HEK293 (cell line): Measurements from ENCODE around the gene BLMH.

ENCODE experiments used
- CTCF ChIA-PET: fragments of 350-600 bp; formaldehyde crosslinking; extraction: SDS; loops from one replicate; lab custom pipeline; 2021; ENCODE audit warnings: antibody characterized with exemption; lab: Yijun Ruan, JAX
- POLR2A ChIA-PET: fragments of 300-600 bp; formaldehyde crosslinking; extraction: SDS; loops from one replicate; lab custom pipeline; 2020; ENCODE audit warnings: antibody characterized with exemption, inconsistent platforms; lab: Yijun Ruan, JAX
- H3K27ac ChIP-seq: fragments of 200-500 bp; sonication (Bioruptor generic); 2 replicates; pipeline ENCODE4 v1.5.1; 2014; ENCODE audit warnings: low read depth, low read length, control low read depth, inconsistent platforms; ENCODE audit errors: extremely low read depth
- H3K36me3 ChIP-seq, 2 experiments: fragments of 200-500 bp in 1 of 2; sonication (Bioruptor generic) in 1 of 2; 1 replicate in 1 of 2; 2 replicates in 1 of 2; pipeline ENCODE4 v1.5.1; 2014 to 2017; ENCODE audit warnings: inconsistent platforms in 2 of 2, low read length in 2 of 2; ENCODE audit not compliant: control insufficient read depth in 2 of 2, insufficient read depth in 1 of 2
- H3K4me1 ChIP-seq: fragments of 200-500 bp; sonication (Bioruptor generic); 2 replicates; pipeline ENCODE4 v1.5.1; 2014; ENCODE audit warnings: mild to moderate bottlenecking, low read length, inconsistent platforms; ENCODE audit not compliant: control insufficient read depth, insufficient read depth
- H3K4me3 ChIP-seq: 2 replicates; pipeline ENCODE4 v1.5.1; 2011; ENCODE audit warnings: low read depth, mild to moderate bottlenecking, control low read depth, low read length, moderate library complexity
- H3K9me3 ChIP-seq: fragments of 200-500 bp; sonication (Bioruptor generic); 2 replicates; pipeline ENCODE4 v1.5.1; 2014; ENCODE audit warnings: low read depth, low read length, inconsistent platforms; ENCODE audit not compliant: control insufficient read depth, insufficient read depth
- GLI4 ChIP-seq: fragments of 450-650 bp; formaldehyde crosslinking; IDR thresholded peaks from 2 replicates; pipeline ENCODE4 v1.5.1; 2016; ENCODE audit warnings: missing biosample characterization, missing genetic modification characterization
- OVOL3 ChIP-seq: fragments of 450-650 bp; formaldehyde crosslinking; IDR thresholded peaks from 2 replicates; pipeline ENCODE4 v1.5.1; 2016; ENCODE audit warnings: missing biosample characterization, missing genetic modification characterization
- PATZ1 ChIP-seq: fragments of 450-650 bp; formaldehyde crosslinking; IDR thresholded peaks from 2 replicates; pipeline ENCODE4 v1.5.1; 2016; ENCODE audit warnings: missing biosample characterization, missing genetic modification characterization
- SP3 ChIP-seq: fragments of 450-650 bp; formaldehyde crosslinking; IDR thresholded peaks from 2 replicates; pipeline ENCODE4 v1.5.1; 2016; ENCODE audit warnings: missing biosample characterization, missing genetic modification characterization
- SP7 ChIP-seq: fragments of 450-650 bp; formaldehyde crosslinking; IDR thresholded peaks from 2 replicates; pipeline ENCODE4 v1.5.1; 2016; ENCODE audit warnings: missing biosample characterization, missing genetic modification characterization
- TCF7L2 ChIP-seq: IDR thresholded peaks from 2 replicates; pipeline ENCODE4 v1.6.1; 2011; ENCODE audit warnings: low read depth, mild to moderate bottlenecking, inconsistent platforms, low read length, moderate library complexity, borderline replicate concordance
- ZBTB20 ChIP-seq: fragments of 450-650 bp; formaldehyde crosslinking; IDR thresholded peaks from 2 replicates; pipeline ENCODE4 v1.5.1; 2016; ENCODE audit warnings: missing biosample characterization, missing genetic modification characterization
- ZBTB6 ChIP-seq: fragments of 450-650 bp; formaldehyde crosslinking; IDR thresholded peaks from 2 replicates; pipeline ENCODE4 v1.5.1; 2017; ENCODE audit warnings: missing biosample characterization, missing genetic modification characterization
- ZNF335 ChIP-seq: fragments of 450-650 bp; formaldehyde crosslinking; conservative IDR thresholded peaks from 2 replicates; pipeline ENCODE4 v1.5.1; 2016; ENCODE audit warnings: missing biosample characterization, missing genetic modification characterization
- ZNF341 ChIP-seq: fragments of 450-650 bp; formaldehyde crosslinking; IDR thresholded peaks from 2 replicates; pipeline ENCODE4; 2016; ENCODE audit warnings: low read depth, missing biosample characterization, missing genetic modification characterization
- ZNF488 ChIP-seq: fragments of 450-650 bp; formaldehyde crosslinking; IDR thresholded peaks from 2 replicates; pipeline ENCODE4 v1.5.1; 2016; ENCODE audit warnings: missing biosample characterization, missing genetic modification characterization
- ZNF561 ChIP-seq: fragments of 450-650 bp; IDR thresholded peaks from 2 replicates; pipeline ENCODE4 v1.5.1; 2018; ENCODE audit warnings: missing biosample characterization, missing genetic modification characterization, borderline replicate concordance

The BLMH gene

GRCh38 chr17:30226878-30227277 lies 64.9 kb downstream of the BLMH start:
- no peaks in the 10 kb centered on the region for H3K36me3 ChIP-seq
- no peak overlapping the region for H3K27ac ChIP-seq
- ChIA-PET CTCF (interaction anchor here (1.2 kb wide), 1 partner anchor 122 kb away, joined by 3 read pairs; no protein-coding TSS in a partner anchor), POLR2A (no interaction called here)
- H3K9me3 ChIP-seq: no peaks in the 10 kb centered on the region
- H3K4me1 ChIP-seq: no peaks in the 10 kb centered on the region
- no peak overlapping the region for H3K4me3 ChIP-seq
- no peak for TF ChIP-seq ZNF488 (tag by site-specific recombination)

GRCh38 chr17:30225919-30226553 lies 65.7 kb downstream of the BLMH start:
- H3K27ac ChIP-seq: no peak overlapping the region
- H3K36me3 ChIP-seq: no peaks in the 10 kb centered on the region
- no peaks in the 10 kb centered on the region for H3K9me3 ChIP-seq
- H3K4me1 ChIP-seq: no peaks in the 10 kb centered on the region
- ChIA-PET CTCF (interaction anchor here (0.6 to 1.5 kb wide), 4 partner anchors 25 to 1744 kb away, joined by 3 to 6 read pairs (median 4); no protein-coding TSS in a partner anchor), POLR2A (no interaction called here)
- H3K4me3 ChIP-seq: no peak overlapping the region
- TF ChIP-seq SP7 (tag by site-specific recombination): peak; percentile 79
- no peak for TF ChIP-seq PATZ1 (tag by site-specific recombination)
- peak; percentile 89 for TF ChIP-seq TCF7L2

- no peaks in the 10 kb centered on the region for H3K9me3 ChIP-seq
- no peak overlapping the region for H3K4me3 ChIP-seq
- no peaks in the 10 kb centered on the region for H3K4me1 ChIP-seq
- peak; percentile 75 for TF ChIP-seq ZBTB20 (tag by site-specific recombination)
- TF ChIP-seq ZNF341 (tag by site-specific recombination): no peak
- no peak for TF ChIP-seq GLI4 (tag by site-specific recombination)
- H3K27ac ChIP-seq: no peak overlapping the region
- H3K36me3 ChIP-seq: no peaks in the 10 kb centered on the region
- ChIA-PET POLR2A (interaction anchor here (0.6 to 0.7 kb wide), 2 partner anchors 30 to 463 kb away, joined by 3 read pairs; no protein-coding TSS in a partner anchor), CTCF (interaction anchor here (0.6 to 1.7 kb wide), 4 partner anchors 24 to 474 kb away, joined by 3 to 6 read pairs (median 4); no protein-coding TSS in a partner anchor)
These were observed 66.6 kb downstream of the BLMH start for GRCh38 chr17:30225112-30225511.

- Histone ChIP-seq H3K36me3 (no peaks in the 10 kb centered on the region), H3K9me3 (no peaks in the 10 kb centered on the region), H3K4me3 (no peak overlapping the region), H3K27ac (no peak overlapping the region), H3K4me1 (no peaks in the 10 kb centered on the region)
- POLR2A ChIA-PET: no interaction called here
- CTCF ChIA-PET: interaction anchor here (0.9 to 1.7 kb wide), 3 partner anchors 23 to 120 kb away, joined by 4 to 6 read pairs (median 4); no protein-coding TSS in a partner anchor
- TF ChIP-seq SP3 (tag by site-specific recombination) (no peak), ZNF561 (no peak), ZBTB6 (tag by site-specific recombination) (no peak), OVOL3 (no peak), ZNF335 (tag by site-specific recombination) (no peak)
- TF ChIP-seq, all 188 proteins: peak for 0
These were observed 67.3 kb downstream of the BLMH start for GRCh38 chr17:30224419-30224960.
